RWPE2 (cell line): ENCODE measurements around the gene STAG1.
"Not testable (repeated sequence)": the region's sequence is repeated elsewhere in the genome, so short reads cannot be mapped to it uniquely, and the experiment has no call there.

Experiments used
- ATAC-seq: fragments of 200-7000 bp; cut with Tn5 transposase; 3 replicates; pipeline ENCODE4 v1.9.1; 2021; ENCODE audit warnings: low read depth
- DNase-seq: peaks from one replicate; pipeline ENCODE4 v3.0.0-alpha.2; 2020; ENCODE audit warnings: low spot score
- H3K27ac ChIP-seq: fragments of 450-650 bp; 2 replicates; pipeline ENCODE4 v1.5.1; 2017; ENCODE audit warnings: mild to moderate bottlenecking; ENCODE audit not compliant: poor library complexity, severe bottlenecking
- H3K27me3 ChIP-seq: fragments of 250-450 bp; sonication (Bioruptor Pico); 2 replicates; pipeline ENCODE4 v1.5.1; 2021; ENCODE audit warnings: mild to moderate bottlenecking, moderate library complexity; ENCODE audit not compliant: insufficient read depth, poor library complexity, severe bottlenecking
- H3K36me3 ChIP-seq: fragments of 250-450 bp; sonication (Bioruptor Pico); 2 replicates; pipeline ENCODE4 v1.5.1; 2020; ENCODE audit warnings: low read depth, mild to moderate bottlenecking, moderate library complexity
- H3K4me1 ChIP-seq: fragments of 250-450 bp; sonication (Bioruptor Pico); 2 replicates; pipeline ENCODE4 v1.5.1; 2021; ENCODE audit warnings: mild to moderate bottlenecking, moderate library complexity; ENCODE audit not compliant: insufficient read depth, poor library complexity, severe bottlenecking
- H3K4me3 ChIP-seq: fragments of 250-450 bp; sonication (Bioruptor Pico); 2 replicates; pipeline ENCODE4 v1.5.1; 2021; ENCODE audit warnings: mild to moderate bottlenecking, moderate library complexity; ENCODE audit not compliant: severe bottlenecking
- H3K9me3 ChIP-seq: fragments of 250-450 bp; sonication (Bioruptor Pico); 2 replicates; pipeline ENCODE4 v1.5.1; 2021; ENCODE audit warnings: mild to moderate bottlenecking, moderate library complexity; ENCODE audit not compliant: severe bottlenecking
- CTCF ChIP-seq: fragments of 450-650 bp; IDR thresholded peaks from one replicate; pipeline ENCODE4 v1.5.1; 2017; ENCODE audit warnings: mild to moderate bottlenecking, moderate library complexity; ENCODE audit not compliant: poor library complexity, severe bottlenecking

The STAG1 gene

GRCh38 chr3:136772709-136773108 is 20.5 kb upstream of the STAG1 start:
- no peaks in the 10 kb centered on the region for H3K36me3 ChIP-seq
- TF ChIP-seq CTCF = no peak
- no peaks in the 10 kb centered on the region for H3K27me3 ChIP-seq
- no peaks in the 10 kb centered on the region for H3K4me1 ChIP-seq
- no peak overlapping the region for H3K4me3 ChIP-seq
- H3K27ac ChIP-seq = no peak overlapping the region
- H3K9me3 ChIP-seq = no peaks in the 10 kb centered on the region
- ATAC-seq = peak; percentile 74
- DNase-seq = no peak

GRCh38 chr3:136758160-136759102 is 6.3 kb upstream of the STAG1 start:
- not testable (repeated sequence) for H3K4me1 ChIP-seq, H3K36me3 ChIP-seq, DNase-seq, H3K4me3 ChIP-seq, H3K27me3 ChIP-seq, H3K27ac ChIP-seq, ATAC-seq, H3K9me3 ChIP-seq
- TF ChIP-seq CTCF = peak; percentile 41

- DNase-seq = no peak
- Histone ChIP-seq H3K27ac (no peak overlapping the region), H3K9me3 (no peaks in the 10 kb centered on the region), H3K4me3 (no peak overlapping the region), H3K36me3 (no peaks in the 10 kb centered on the region), H3K27me3 (no peaks in the 10 kb centered on the region), H3K4me1 (peaks cover 6% of the 10 kb centered on the region)
- no peak for TF ChIP-seq CTCF
- ATAC-seq = no peak
Observed at GRCh38 chr3:136755192-136755591, 3.0 kb upstream of the STAG1 start.

GRCh38 chr3:136753326-136753939 is 1.3 kb upstream of the STAG1 start:
- H3K9me3 ChIP-seq = no peaks in the 10 kb centered on the region
- peak overlapping the region; percentile 87 for H3K4me3 ChIP-seq
- no peaks in the 10 kb centered on the region for H3K27me3 ChIP-seq
- peak overlapping the region; percentile 85 for H3K27ac ChIP-seq
- H3K4me1 ChIP-seq = peaks cover 6% of the 10 kb centered on the region
- DNase-seq = no peak
- no peaks in the 10 kb centered on the region for H3K36me3 ChIP-seq
- no peak for ATAC-seq
- no peak for TF ChIP-seq CTCF
